ENCODE results near the gene CDX2.

The CDX2 gene

GRCh38 chr13:27979001-27979643 is 10.0 kb upstream of the CDX2 start:
- no peak overlapping the region for H3K4me3 ChIP-seq (replicated peaks; ENCODE audit: low read depth, low read length)
- no peak for DNase-seq (ENCODE audit: extremely low read depth, low read depth)
- TF ChIP-seq CTCF (IDR thresholded peaks at IDR 0.05; ENCODE audit: low read depth, low read length, missing control alignments): no peak

- H3K4me3 ChIP-seq (replicated peaks; ENCODE audit: low read depth, low read length): no peak overlapping the region
- TF ChIP-seq CTCF (IDR thresholded peaks at IDR 0.05; ENCODE audit: low read depth, low read length, missing control alignments): no peak
- DNase-seq (ENCODE audit: extremely low read depth, low read depth): no peak
Measured at GRCh38 chr13:27978301-27978968, 9.3 kb upstream of the CDX2 start.

GRCh38 chr13:27977476-27978300 is 8.6 kb upstream of the CDX2 start:
- no peak for DNase-seq (ENCODE audit: extremely low read depth, low read depth)
- no peak overlapping the region for H3K4me3 ChIP-seq (replicated peaks; ENCODE audit: low read depth, low read length)
- TF ChIP-seq CTCF (IDR thresholded peaks at IDR 0.05; ENCODE audit: low read depth, low read length, missing control alignments): no peak

- no peak for DNase-seq (ENCODE audit: extremely low read depth, low read depth)
- no peak for TF ChIP-seq CTCF (IDR thresholded peaks at IDR 0.05; ENCODE audit: low read depth, low read length, missing control alignments)
Measured at GRCh38 chr13:27976362-27977091, 7.4 kb upstream of the CDX2 start.

GRCh38 chr13:27975564-27976361 is 6.6 kb upstream of the CDX2 start:
- DNase-seq (ENCODE audit: extremely low read depth, low read depth): no peak
- H3K4me3 ChIP-seq (replicated peaks; ENCODE audit: low read depth, low read length): no peak overlapping the region
- TF ChIP-seq CTCF (IDR thresholded peaks at IDR 0.05; ENCODE audit: low read depth, low read length, missing control alignments): no peak

More at GRCh38 chr13:27976362-27977091, 7.4 kb upstream of the CDX2 start:
- no peak overlapping the region for H3K4me3 ChIP-seq (replicated peaks; ENCODE audit: low read depth, low read length)
